Neural cell (in vitro differentiated cells): ENCODE results near the gene SMIM38. TPM values are rescaled to one million over a fixed set of nuclear protein-coding genes. Genes with fewer than 3 reads are reported as not detected.

Experiments used
- H2AFZ ChIP-seq: fragments of 200-600, 300-800 bp; sonication (generic), shearing (Covaris generic); 2 replicates; pipeline ENCODE4 v1.6.0; 2014; ENCODE audit warnings: low read depth, mild to moderate bottlenecking, antibody characterized with exemption, low read length, moderate library complexity
- H3F3A ChIP-seq: fragments of 200-600 bp; shearing (Covaris generic); 2 replicates; pipeline ENCODE4 v1.6.1; 2016; ENCODE audit warnings: mild to moderate bottlenecking, moderate library complexity, mixed read lengths, antibody characterized with exemption, low read length; ENCODE audit not compliant: insufficient read depth, poor library complexity, severe bottlenecking
- H3K27ac ChIP-seq: fragments of 200-600, 300-800 bp; sonication (generic), shearing (Covaris generic); 2 replicates; pipeline ENCODE4 v1.5.1; 2014; ENCODE audit warnings: mild to moderate bottlenecking, low read length, moderate library complexity
- H3K27me3 ChIP-seq: fragments of 300-800, 200-600 bp; sonication (generic), shearing (Covaris generic); 2 replicates; pipeline ENCODE4 v1.6.0; 2014; ENCODE audit warnings: mild to moderate bottlenecking, low read depth, low read length, moderate library complexity; ENCODE audit not compliant: insufficient read depth
- H3K36me3 ChIP-seq: fragments of 300-800, 200-600 bp; sonication (generic), shearing (Covaris generic); 2 replicates; pipeline ENCODE4 v1.5.1; 2014; ENCODE audit warnings: mild to moderate bottlenecking, antibody characterized with exemption, low read length, moderate library complexity; ENCODE audit not compliant: insufficient read depth
- H3K4me2 ChIP-seq: fragments of 300-800, 200-600 bp; sonication (generic), shearing (Covaris generic); 2 replicates; pipeline ENCODE4 v1.6.0; 2014; ENCODE audit warnings: mild to moderate bottlenecking, low read length
- H3K4me3 ChIP-seq: fragments of 300-800, 200-600 bp; sonication (generic), shearing (Covaris generic); 2 replicates; pipeline ENCODE4 v1.5.1; 2014; ENCODE audit warnings: mild to moderate bottlenecking, low read length, moderate library complexity
- H3K79me2 ChIP-seq: fragments of 200-600 bp; shearing (Covaris generic); replicated peaks from 2 replicates; pipeline ENCODE4 v1.6.0; 2014; ENCODE audit warnings: mild to moderate bottlenecking, low read length, moderate library complexity; ENCODE audit not compliant: insufficient read depth
- H3K9ac ChIP-seq: fragments of 300-800, 200-600 bp; sonication (generic), shearing (Covaris generic); 2 replicates; pipeline ENCODE4 v1.6.1; 2016; ENCODE audit warnings: mild to moderate bottlenecking, low read length, mixed read lengths
- H3K9me2 ChIP-seq: fragments of 200-600 bp; shearing (Covaris generic); 2 replicates; pipeline ENCODE4 v1.6.1; 2016; ENCODE audit warnings: mild to moderate bottlenecking, low read length, mixed read lengths; ENCODE audit not compliant: insufficient read depth
- H3K9me3 ChIP-seq: fragments of 200-600, 300-800 bp; sonication (generic), shearing (Covaris generic); 2 replicates; pipeline ENCODE4 v1.6.1; 2016; ENCODE audit warnings: mild to moderate bottlenecking, mixed run types, low read length, moderate library complexity, mixed read lengths
- H4K20me1 ChIP-seq: fragments of 200-600 bp; shearing (Covaris generic); 2 replicates; pipeline ENCODE4 v1.6.1; 2016; ENCODE audit warnings: mild to moderate bottlenecking, mixed run types; ENCODE audit not compliant: insufficient read depth
- CTCF ChIP-seq: fragments of 450-650 bp; IDR thresholded peaks from 2 replicates; pipeline ENCODE4 v1.5.1; 2014; ENCODE audit warnings: antibody characterized with exemption, mild to moderate bottlenecking, moderate library complexity; ENCODE audit not compliant: poor library complexity, severe bottlenecking
- EP300 ChIP-seq: fragments of 450-650 bp; conservative IDR thresholded peaks from 2 replicates; pipeline ENCODE4 v1.6.1; 2014; ENCODE audit warnings: antibody characterized with exemption, mild to moderate bottlenecking, moderate library complexity; ENCODE audit not compliant: poor library complexity, severe bottlenecking
- EZH2 ChIP-seq: fragments of 200-600, 300-800 bp; shearing (Covaris generic), sonication (generic); IDR thresholded peaks from 2 replicates; pipeline ENCODE4 v1.6.1; 2014; ENCODE audit warnings: antibody characterized with exemption, low read length, borderline replicate concordance, mild to moderate bottlenecking; ENCODE audit not compliant: insufficient read depth, poor library complexity, severe bottlenecking
- MXI1 ChIP-seq: fragments of 450-650 bp; conservative IDR thresholded peaks from 2 replicates; pipeline ENCODE4 v1.6.1; 2014; ENCODE audit warnings: antibody characterized with exemption, mild to moderate bottlenecking; ENCODE audit not compliant: poor library complexity, severe bottlenecking
- POLR2AphosphoS5 ChIP-seq: IDR thresholded peaks from 2 replicates; pipeline ENCODE4 v1.6.1; 2012
- RAD21 ChIP-seq: fragments of 450-650 bp; conservative IDR thresholded peaks from 2 replicates; pipeline ENCODE4 v1.6.1; 2014; ENCODE audit warnings: antibody characterized with exemption, mild to moderate bottlenecking, moderate library complexity
- REST ChIP-seq: IDR thresholded peaks from 2 replicates; pipeline ENCODE4 v1.6.1; 2012; ENCODE audit warnings: borderline replicate concordance
- SMC3 ChIP-seq: fragments of 450-650 bp; conservative IDR thresholded peaks from 2 replicates; pipeline ENCODE4 v1.6.1; 2014; ENCODE audit warnings: antibody characterized with exemption, mild to moderate bottlenecking, moderate library complexity; ENCODE audit not compliant: poor library complexity
- TAF1 ChIP-seq: IDR thresholded peaks from 2 replicates; pipeline ENCODE4 v1.6.1; 2012; ENCODE audit warnings: low read depth
- polyA plus RNA-seq: library from polyadenylated mRNA; depleted of rRNA; stranded (reverse); fragments of >200 nt; gene quantifications from 2 replicates; pipeline ENCODE4 v1.2.3, GENCODE V29; 2014

The SMIM38 gene
- polyA plus RNA-seq, 1 donor from 2014 or later: 1.9 TPM

- H3K4me2 ChIP-seq: no peak overlapping the region
- no peak overlapping the region for H3K9ac ChIP-seq
- no peaks in the 10 kb centered on the region for H3F3A ChIP-seq
- no peak for TF ChIP-seq MXI1
- no peak overlapping the region for H3K27ac ChIP-seq
- no peaks in the 10 kb centered on the region for H3K9me3 ChIP-seq
- H3K79me2 ChIP-seq: no peaks in the 10 kb centered on the region
- H3K9me2 ChIP-seq: no peaks in the 10 kb centered on the region
- H3K36me3 ChIP-seq: no peaks in the 10 kb centered on the region
- H2AFZ ChIP-seq: no peak overlapping the region
- H3K4me3 ChIP-seq: no peak overlapping the region
- no peaks in the 10 kb centered on the region for H3K27me3 ChIP-seq
- H4K20me1 ChIP-seq: no peaks in the 10 kb centered on the region
Measured at GRCh38 chr11:69161117-69161407, 5.3 kb downstream of the SMIM38 start.

- no peaks in the 10 kb centered on the region for H3K79me2 ChIP-seq
- no peaks in the 10 kb centered on the region for H3K9me2 ChIP-seq
- H4K20me1 ChIP-seq: no peaks in the 10 kb centered on the region
- H3K4me2 ChIP-seq: no peak overlapping the region
- H3K4me3 ChIP-seq: no peak overlapping the region
- H3K9ac ChIP-seq: no peak overlapping the region
- no peaks in the 10 kb centered on the region for H3K9me3 ChIP-seq
- no peaks in the 10 kb centered on the region for H3K36me3 ChIP-seq
- no peaks in the 10 kb centered on the region for H3F3A ChIP-seq
- no peak overlapping the region for H2AFZ ChIP-seq
- TF ChIP-seq REST: no peak
- TF ChIP-seq TAF1: no peak
- no peak for TF ChIP-seq POLR2AphosphoS5
- TF ChIP-seq MXI1: no peak
- no peak overlapping the region for H3K27ac ChIP-seq
- H3K27me3 ChIP-seq: no peaks in the 10 kb centered on the region
Measured at GRCh38 chr11:69162505-69162904, 6.8 kb downstream of the SMIM38 start.

- H3K9ac ChIP-seq: no peak overlapping the region
Measured at GRCh38 chr11:69163842-69164241, 8.1 kb downstream of the SMIM38 start.

GRCh38 chr11:69164824-69165223, 9.1 kb downstream of the SMIM38 start:
- no peaks in the 10 kb centered on the region for H4K20me1 ChIP-seq
- H3K9ac ChIP-seq: no peak overlapping the region
- no peaks in the 10 kb centered on the region for H3K27me3 ChIP-seq
- H2AFZ ChIP-seq: no peak overlapping the region
- H3K4me3 ChIP-seq: no peak overlapping the region
- H3K36me3 ChIP-seq: no peaks in the 10 kb centered on the region
- no peaks in the 10 kb centered on the region for H3F3A ChIP-seq
- H3K9me3 ChIP-seq: no peaks in the 10 kb centered on the region
- H3K27ac ChIP-seq: no peak overlapping the region
- no peaks in the 10 kb centered on the region for H3K9me2 ChIP-seq
- H3K79me2 ChIP-seq: no peaks in the 10 kb centered on the region
- H3K4me2 ChIP-seq: no peak overlapping the region
- TF ChIP-seq SMC3 (no peak), RAD21 (no peak), REST (no peak), EP300 (no peak), MXI1 (no peak), EZH2 (no peak), CTCF (no peak), POLR2AphosphoS5 (no peak), TAF1 (no peak)

More at GRCh38 chr11:69163842-69164241, 8.1 kb downstream of the SMIM38 start:
- Histone ChIP-seq H3K9me2 (no peaks in the 10 kb centered on the region), H3K4me3 (no peak overlapping the region), H3F3A (no peaks in the 10 kb centered on the region), H2AFZ (no peak overlapping the region), H3K4me2 (no peak overlapping the region), H3K36me3 (no peaks in the 10 kb centered on the region), H3K27me3 (no peaks in the 10 kb centered on the region), H3K79me2 (no peaks in the 10 kb centered on the region), H3K9me3 (no peaks in the 10 kb centered on the region), H4K20me1 (no peaks in the 10 kb centered on the region), H3K27ac (no peak overlapping the region)
- no peak for TF ChIP-seq MXI1
